GM12878 (cell line): ENCODE data around the gene EEF2. TPM values are rescaled to one million over a fixed set of nuclear protein-coding genes. Genes with fewer than 3 reads are reported as not detected.

Experiments
- ATF2 ChIP-seq: IDR thresholded peaks from 2 replicates; pipeline ENCODE4 v1.6.1; 2012; ENCODE audit warnings: low read length, inconsistent platforms
- BACH1 ChIP-seq: fragments of 450-650 bp; IDR thresholded peaks from 2 replicates; pipeline ENCODE4 v1.6.1; 2017; ENCODE audit warnings: mild to moderate bottlenecking, borderline replicate concordance
- BCL3 ChIP-seq: IDR thresholded peaks from 2 replicates; pipeline ENCODE4 v1.6.1; 2011; ENCODE audit warnings: borderline replicate concordance, low read depth, mild to moderate bottlenecking, moderate library complexity, low read length; ENCODE audit not compliant: insufficient read depth, poor library complexity, severe bottlenecking
- CHD1 ChIP-seq: IDR thresholded peaks from 2 replicates; pipeline ENCODE4 v1.6.1; 2012; ENCODE audit warnings: low read depth, low read length, improper control_type of control experiment
- FOXM1 ChIP-seq: IDR thresholded peaks from 2 replicates; pipeline ENCODE4 v1.6.1; 2012; ENCODE audit warnings: low read depth, mild to moderate bottlenecking, inconsistent platforms, low read length, moderate library complexity
- IRF5 ChIP-seq: fragments of 450-650 bp; IDR thresholded peaks from 2 replicates; pipeline ENCODE4 v1.6.1; 2017; ENCODE audit warnings: borderline replicate concordance
- KLF5 ChIP-seq: fragments of 450-650 bp; IDR thresholded peaks from 2 replicates; pipeline ENCODE4 v1.6.1; 2014; ENCODE audit warnings: mild to moderate bottlenecking; ENCODE audit not compliant: partially characterized antibody
- MTA3 ChIP-seq: IDR thresholded peaks from 2 replicates; pipeline ENCODE4 v1.6.1; 2012; ENCODE audit warnings: low read length, inconsistent platforms, borderline replicate concordance
- NFXL1 ChIP-seq: fragments of 450-650 bp; IDR thresholded peaks from 2 replicates; pipeline ENCODE4 v1.6.1; 2017; ENCODE audit warnings: antibody characterized with exemption, mild to moderate bottlenecking, borderline replicate concordance
- NR2C2 ChIP-seq: IDR thresholded peaks from 2 replicates; pipeline ENCODE4 v1.6.1; 2011; ENCODE audit warnings: borderline replicate concordance, low read depth; ENCODE audit not compliant: control insufficient read depth, insufficient read length
- PAX5 ChIP-seq: IDR thresholded peaks from 2 replicates; pipeline ENCODE4 v1.6.1; 2011; ENCODE audit warnings: low read depth, low read length, borderline replicate concordance
- PKNOX1 ChIP-seq: fragments of 450-650 bp; IDR thresholded peaks from 2 replicates; pipeline ENCODE4 v1.6.1; 2016; ENCODE audit warnings: mild to moderate bottlenecking
- RB1 ChIP-seq: fragments of 450-650 bp; formaldehyde crosslinking; IDR thresholded peaks from 2 replicates; pipeline ENCODE4 v1.6.1; 2017; ENCODE audit warnings: mild to moderate bottlenecking, borderline replicate concordance
- REST ChIP-seq: IDR thresholded peaks from 2 replicates; pipeline ENCODE4 v1.6.1; 2012; ENCODE audit warnings: mild to moderate bottlenecking, low read depth, low read length
- SMAD1 ChIP-seq: fragments of 450-650 bp; IDR thresholded peaks from 2 replicates; pipeline ENCODE4 v1.6.1; 2018; ENCODE audit warnings: mild to moderate bottlenecking, low read depth; ENCODE audit not compliant: partially characterized antibody
- SMAD5 ChIP-seq: IDR thresholded peaks from 2 replicates; pipeline ENCODE4 v1.6.1; 2016; ENCODE audit warnings: antibody characterized with exemption, low read depth
- SREBF2 ChIP-seq: IDR thresholded peaks from 2 replicates; pipeline ENCODE4 v1.6.1; 2012; ENCODE audit warnings: mild to moderate bottlenecking, low read length
- TBL1XR1 ChIP-seq: IDR thresholded peaks from 2 replicates; pipeline ENCODE4 v1.6.1; 2012; ENCODE audit warnings: low read depth, low read length, improper control_type of control experiment
- TCF3 ChIP-seq: IDR thresholded peaks from 2 replicates; pipeline ENCODE4 v1.6.1; 2012; ENCODE audit warnings: low read depth, mild to moderate bottlenecking, low read length, borderline replicate concordance; ENCODE audit not compliant: insufficient read depth
- polyA plus RNA-seq, 11 experiments: library from polyadenylated mRNA; depleted of rRNA in 4 of 11; unstranded in 6 of 11; stranded (reverse) in 5 of 11; fragments of >200 nt; fragmentation: Nextera tagmentation in 4 of 11; fragmentation: Illumina TruSeq in 1 of 11; extraction: Ambion mirVana in 4 of 11; extraction: Trizol in 1 of 11; gene quantifications; 1 replicate in 1 of 11; 2 replicates in 10 of 11; pipeline versions ENCODE4 v1.2.1 to v1.2.3, GENCODE V29; 2011 to 2016; ENCODE audit warnings: inconsistent platforms in 2 of 11, missing spikeins in 2 of 11, low read depth in 1 of 11
- total RNA-seq, 4 experiments: library from RNA; depleted of rRNA in 3 of 4; stranded (reverse); fragments of >200 nt in 3 of 4; fragmentation: Illumina TruSeq in 1 of 4; extraction: Trizol in 1 of 4; gene quantifications; 2 replicates each; pipeline versions ENCODE4 v1.2.1 to v1.2.3, GENCODE V29; 2013 to 2021

EEF2 gene
- total and polyA plus RNA-seq, 10 of the 15 experiments (the other 5 are each of a cell fraction or from before 2014, with no cell fraction given) = 280 to 3,491 (median 1,305) TPM

GRCh38 chr19:3984908-3985642, at the start of gene EEF2 (continued):
- TF ChIP-seq IRF5 (no peak), SREBF2 (no peak), KLF5 (peak; percentile 92), TCF3 (peak; percentile 89), TBL1XR1 (peak; percentile 69; the same call in 1 of the 2 replicates), PAX5 (peak; percentile 95), MTA3 (peak; percentile 62; the same call in 1 of the 2 replicates), ATF2 (peak; percentile 93), CHD1 (peak; percentile 76; the same call in 1 of the 2 replicates), BACH1 (peak; percentile 95), BCL3 (no peak), RB1 (peak; percentile 91; the same call in 1 of the 2 replicates), NFXL1 (no peak), SMAD1 (peak; percentile 27), FOXM1 (no peak), SMAD5 (peak; percentile 98), PKNOX1 (no peak; the same call in 1 of the 2 replicates), NR2C2 (no peak), REST (peak; percentile 64)
